Inflammatory macrophage treated with lipopolysaccharide for 4 hours (primary cell): ENCODE measurements around the gene NOP56.
"Not testable (repeated sequence)": the region's sequence is repeated elsewhere in the genome, so short reads cannot be mapped to it uniquely, and the experiment has no call there.

Experiments
- DNase-seq: peaks from one replicate; pipeline ENCODE4 v3.0.0-alpha.2; 2020

NOP56 gene

GRCh38 chr20:2643708-2644107 is 8.7 kb upstream of the NOP56 start:
- no peak for DNase-seq

GRCh38 chr20:2652724-2653555 is 508 bp downstream of the NOP56 start:
- peak; percentile 21 for DNase-seq

DNA sequence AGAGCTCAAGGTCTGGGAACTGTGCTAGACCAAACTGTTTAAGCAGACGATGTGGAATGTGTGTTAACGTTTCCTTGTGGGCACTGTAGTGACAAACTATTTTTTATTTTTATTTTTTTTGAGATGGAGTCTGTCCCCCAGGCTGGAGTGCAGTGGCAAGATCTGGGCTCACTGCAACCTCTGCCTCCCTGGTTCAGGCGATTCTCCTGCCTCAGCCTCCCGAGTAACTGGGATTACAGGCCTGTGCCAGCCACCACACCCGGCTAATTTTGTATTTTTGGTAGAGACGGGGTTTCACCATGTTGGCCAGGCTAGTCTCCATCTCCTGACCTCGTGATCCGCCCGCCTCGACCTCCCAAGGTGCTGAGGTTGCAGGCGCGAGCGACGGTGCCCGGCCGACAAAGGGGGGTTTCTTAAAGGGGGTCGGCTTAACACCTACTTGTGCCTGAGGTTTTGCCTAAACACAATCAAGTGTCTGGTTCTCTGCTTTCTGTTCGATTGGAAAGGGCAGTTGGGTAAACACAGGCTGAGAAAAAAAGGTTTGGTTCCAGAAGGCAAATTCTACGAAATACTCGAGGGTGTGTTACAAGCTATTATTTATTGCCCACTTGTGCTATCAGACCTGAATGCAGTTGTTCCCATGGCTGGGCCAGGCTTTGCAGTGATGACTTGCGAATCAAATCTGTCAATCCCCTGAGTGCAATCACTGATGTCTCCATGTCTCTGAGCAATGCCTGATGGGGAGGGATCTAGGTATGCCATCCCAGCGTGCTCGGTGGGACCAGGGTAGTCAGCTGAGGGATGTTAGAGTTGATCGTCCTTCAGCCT is 1.3 kb downstream of the NOP56 start:
- DNase-seq = no peak

GRCh38 chr20:2654384-2654822 is 2.0 kb downstream of the NOP56 start:
- no peak for DNase-seq

DNA sequence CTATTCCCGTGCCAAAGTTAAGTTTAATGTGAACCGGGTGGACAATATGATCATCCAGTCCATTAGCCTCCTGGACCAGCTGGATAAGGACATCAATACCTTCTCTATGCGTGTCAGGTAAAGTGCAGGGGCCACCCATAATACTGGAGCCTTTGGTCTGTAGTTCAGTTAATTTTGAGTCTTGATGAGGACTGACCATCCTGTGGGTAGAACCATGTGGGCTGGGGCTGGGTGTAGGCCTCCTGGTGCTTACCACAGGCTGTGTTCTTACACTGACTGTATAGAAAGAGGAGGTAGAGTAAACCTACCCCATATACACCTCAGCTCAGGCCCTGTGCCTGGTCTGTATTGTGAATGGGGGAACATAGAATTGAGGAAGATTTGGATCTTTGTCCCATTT is 2.4 kb downstream of the NOP56 start:
- no peak for DNase-seq

DNA sequence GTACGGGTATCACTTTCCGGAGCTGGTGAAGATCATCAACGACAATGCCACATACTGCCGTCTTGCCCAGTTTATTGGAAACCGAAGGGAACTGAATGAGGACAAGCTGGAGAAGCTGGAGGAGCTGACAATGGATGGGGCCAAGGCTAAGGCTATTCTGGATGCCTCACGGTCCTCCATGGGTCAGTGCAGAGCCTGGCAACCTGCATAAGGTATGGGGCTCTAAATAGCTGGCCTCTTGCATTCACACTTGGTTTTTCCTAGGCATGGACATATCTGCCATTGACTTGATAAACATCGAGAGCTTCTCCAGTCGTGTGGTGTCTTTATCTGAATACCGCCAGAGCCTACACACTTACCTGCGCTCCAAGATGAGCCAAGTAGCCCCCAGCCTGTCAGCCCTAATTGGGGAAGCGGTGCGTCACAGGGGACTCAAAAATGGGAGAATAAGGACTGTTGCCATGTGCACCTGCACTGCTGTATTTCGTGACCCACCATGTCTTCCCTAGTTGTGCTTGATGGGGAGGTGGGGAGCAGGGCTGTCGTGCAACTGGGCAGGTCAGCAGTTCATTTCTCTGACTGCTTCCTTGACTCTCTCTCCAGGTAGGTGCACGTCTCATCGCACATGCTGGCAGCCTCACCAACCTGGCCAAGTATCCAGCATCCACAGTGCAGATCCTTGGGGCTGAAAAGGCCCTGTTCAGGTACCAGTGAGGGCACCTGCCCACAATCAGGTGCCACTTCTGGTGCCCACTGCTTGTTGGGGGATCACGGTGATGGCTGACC is 3.1 kb downstream of the NOP56 start:
- no peak for DNase-seq

DNA sequence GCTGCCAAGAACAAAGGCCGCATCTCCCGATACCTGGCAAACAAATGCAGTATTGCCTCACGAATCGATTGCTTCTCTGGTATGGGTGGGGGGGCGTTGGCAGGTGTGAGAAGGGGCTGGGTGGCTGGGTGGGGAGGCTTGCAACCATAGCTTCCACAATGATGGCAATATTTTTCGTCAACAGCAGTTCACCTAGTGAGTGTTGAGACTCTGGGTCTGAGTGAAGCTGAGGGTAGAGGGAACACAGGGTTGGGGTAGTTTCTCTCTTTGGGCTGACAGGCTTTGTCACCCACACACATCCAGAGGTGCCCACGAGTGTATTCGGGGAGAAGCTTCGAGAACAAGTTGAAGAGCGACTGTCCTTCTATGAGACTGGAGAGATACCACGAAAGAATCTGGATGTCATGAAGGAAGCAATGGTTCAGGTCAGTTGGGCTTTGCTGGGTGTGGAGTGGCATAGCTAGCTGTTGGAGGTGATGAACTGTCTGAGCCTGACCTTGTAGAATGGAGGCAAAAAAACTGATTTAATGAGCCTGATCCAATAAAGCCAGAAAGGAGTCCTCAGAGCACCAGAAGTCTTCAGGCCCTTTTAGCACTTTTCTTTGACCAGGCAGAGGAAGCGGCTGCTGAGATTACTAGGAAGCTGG is 4.2 kb downstream of the NOP56 start:
- no peak for DNase-seq

DNA sequence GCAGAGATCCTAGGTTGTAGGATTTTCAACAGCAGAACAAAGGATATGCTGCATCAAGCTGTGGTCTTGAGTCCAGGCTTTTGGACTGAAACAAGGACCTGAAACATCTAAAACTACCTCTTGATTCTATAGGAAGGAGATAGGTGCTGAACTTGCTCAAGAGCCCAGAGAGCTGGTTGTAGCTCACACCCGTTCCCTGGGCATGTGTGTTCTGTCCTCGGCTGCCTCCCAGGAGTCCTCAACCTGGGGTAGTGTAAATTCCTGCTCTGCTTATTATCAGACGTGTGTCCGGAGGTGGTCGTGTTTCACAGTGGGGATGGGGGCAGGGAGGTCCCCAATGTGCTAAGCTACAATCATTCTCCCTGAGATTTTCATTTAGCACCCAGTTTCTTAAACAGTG is 4.8 kb downstream of the NOP56 start:
- no peak for DNase-seq

- no peak for DNase-seq
Measured at GRCh38 chr20:2657674-2658073, 5.2 kb downstream of the NOP56 start.

GRCh38 chr20:2658414-2659354 is 6.3 kb downstream of the NOP56 start:
- DNase-seq = no peak

GRCh38 chr20:2659547-2659946 is 7.1 kb downstream of the NOP56 start:
- no peak for DNase-seq

DNA sequence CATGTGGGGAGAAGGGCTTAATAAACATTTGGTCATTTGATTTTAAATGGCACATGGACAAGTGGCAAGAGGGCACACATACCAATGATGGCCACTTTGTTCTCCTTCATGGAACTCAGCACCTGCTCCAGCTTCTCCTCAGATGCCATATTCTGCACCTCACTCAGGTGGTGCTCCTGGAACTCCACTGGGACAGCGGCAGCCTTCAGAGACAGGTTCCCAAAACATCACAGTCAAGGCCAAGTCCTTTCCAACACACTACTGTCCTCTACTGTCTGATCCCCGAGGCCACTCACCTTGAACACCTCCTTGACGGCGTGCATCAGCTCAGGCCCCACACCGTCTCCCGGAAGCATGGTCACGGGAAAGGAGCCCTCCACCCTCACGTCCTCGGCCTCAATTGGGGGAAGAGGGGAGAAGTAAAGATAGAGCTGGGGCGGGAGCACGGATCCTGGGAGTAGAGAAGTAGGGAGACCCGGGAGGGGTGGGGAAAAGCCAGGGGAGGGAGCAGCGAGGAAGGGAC is 11.0 kb downstream of the NOP56 start:
- no peak for DNase-seq

DNA sequence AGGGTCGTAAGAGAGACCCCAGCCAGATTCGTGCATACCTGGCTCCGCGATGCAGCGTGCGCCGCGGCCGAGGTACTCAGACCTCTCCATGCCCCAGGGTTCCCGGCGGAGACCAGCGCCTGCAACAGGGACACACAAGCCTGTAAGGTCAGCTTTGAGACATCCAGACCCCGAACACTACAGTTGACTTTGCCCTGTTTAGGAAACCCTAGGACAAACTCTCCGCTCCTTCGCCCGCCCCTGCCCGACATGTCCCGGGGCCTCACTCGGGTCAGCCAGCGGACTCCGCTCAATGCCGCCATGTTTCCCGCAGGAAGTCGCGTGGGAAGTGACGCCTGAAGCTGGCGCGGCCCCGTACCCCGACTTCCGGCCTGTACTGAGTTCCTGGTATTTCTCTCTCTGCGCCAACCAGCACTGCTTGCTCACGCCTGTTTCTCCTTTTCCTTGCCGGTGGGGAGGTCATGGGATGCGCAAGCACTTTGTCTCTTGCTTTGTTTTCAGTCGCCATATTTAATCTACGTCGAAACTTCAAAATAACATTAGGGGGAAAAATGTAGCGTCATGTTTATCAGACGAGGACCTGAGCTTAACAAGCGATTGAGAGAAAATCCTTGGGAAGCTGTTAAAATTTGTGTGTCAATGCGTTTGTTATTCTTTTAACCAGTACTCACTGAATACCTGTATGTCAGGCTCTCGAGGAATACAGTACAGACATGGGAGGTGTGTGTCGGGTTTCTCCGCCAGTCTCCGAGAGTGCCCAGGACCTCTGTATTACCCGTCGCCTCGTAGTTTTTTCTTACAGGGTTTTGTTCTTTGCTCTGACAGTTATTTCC is 11.7 kb downstream of the NOP56 start, which contains the start of gene IDH3B:
TSS of gene IDH3B (minus strand) at position 330 of the 833 bp plus-strand sequence. CDS start at position 302, 28 bp downstream.
- DNase-seq = peak; percentile 97

DNA sequence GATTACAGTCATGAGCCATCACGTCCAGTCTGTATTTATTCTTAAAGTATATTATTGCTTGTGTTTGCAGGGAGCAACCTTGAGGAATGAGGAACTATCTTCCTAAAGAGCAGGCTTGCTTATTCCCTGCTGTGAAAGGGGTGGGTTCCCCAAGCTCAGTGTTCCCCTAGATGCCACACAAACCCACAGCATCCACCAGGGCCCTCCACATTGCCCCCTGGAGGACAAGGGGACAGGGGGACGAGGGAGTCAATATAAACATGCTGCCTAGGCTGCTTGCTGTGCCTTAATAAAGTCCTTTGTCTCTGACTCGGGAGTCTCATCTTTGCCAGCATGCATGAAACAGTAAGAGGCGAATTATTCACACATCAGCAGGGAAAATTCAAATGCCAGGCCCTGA is 19.5 kb downstream of the NOP56 start:
- no peak for DNase-seq

GRCh38 chr20:2672446-2672845 is 20.0 kb downstream of the NOP56 start:
- no peak for DNase-seq

DNA sequence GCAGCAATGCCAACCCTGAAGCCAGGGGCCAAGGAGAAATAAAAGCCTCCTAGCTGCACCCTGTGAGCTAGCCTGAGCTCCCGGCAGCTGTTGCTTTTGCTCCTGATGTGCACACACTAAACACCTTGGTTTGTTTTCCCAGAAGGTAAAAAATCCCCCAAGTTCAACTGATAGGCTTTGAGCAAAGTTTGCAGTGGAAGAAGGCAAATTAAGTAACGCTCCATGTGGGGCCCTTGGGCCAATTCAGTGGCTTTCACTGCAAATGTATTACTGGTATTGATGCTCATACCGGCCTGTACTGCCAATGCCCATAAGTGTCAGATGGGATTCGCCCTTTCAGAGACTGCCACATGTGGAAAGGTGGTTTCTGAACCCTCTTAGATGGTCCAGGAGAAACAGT is 21.0 kb downstream of the NOP56 start:
- DNase-seq = no peak

DNA sequence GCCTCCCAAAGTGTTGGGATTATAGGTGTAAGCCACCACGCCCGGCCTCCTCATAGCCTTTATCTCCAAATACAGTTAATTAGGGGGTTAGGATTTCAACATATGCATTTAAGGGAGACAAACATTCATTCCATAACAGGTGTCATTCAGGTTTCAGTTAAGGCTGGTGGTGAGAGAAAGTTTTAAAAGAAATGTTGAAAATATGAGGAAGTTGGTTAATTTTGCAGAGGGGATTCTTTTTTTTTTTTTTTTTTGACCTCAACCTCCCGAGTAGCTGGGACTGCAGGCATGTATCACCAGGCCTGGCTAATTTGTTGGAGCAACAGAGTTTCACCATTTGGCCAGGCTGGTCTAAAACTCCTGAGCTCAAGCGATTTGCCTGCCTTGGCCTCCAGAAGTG is 27.6 kb downstream of the NOP56 start:
- DNase-seq = no peak

DNA sequence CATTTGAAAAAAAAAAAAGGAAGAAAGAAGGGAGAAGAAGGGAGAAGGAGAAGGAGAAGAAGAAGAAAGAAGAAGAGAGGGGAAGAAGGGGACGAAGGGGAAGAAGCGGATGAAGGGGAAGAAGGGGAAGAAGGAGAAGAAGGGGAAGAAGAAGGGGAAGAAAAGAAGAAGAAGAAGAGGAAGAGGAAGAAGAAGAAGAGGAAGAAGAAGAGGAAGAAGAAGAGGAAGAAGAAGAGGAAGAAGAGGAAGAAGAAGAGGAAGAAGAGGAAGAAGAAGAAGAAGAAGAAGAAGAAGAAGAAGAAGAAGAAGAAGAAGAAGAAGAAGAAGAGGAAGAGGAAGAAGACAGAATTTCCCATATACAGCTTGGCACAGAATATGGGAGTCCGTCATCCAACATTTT is 29.6 kb downstream of the NOP56 start:
- DNase-seq = not testable (repeated sequence)

DNA sequence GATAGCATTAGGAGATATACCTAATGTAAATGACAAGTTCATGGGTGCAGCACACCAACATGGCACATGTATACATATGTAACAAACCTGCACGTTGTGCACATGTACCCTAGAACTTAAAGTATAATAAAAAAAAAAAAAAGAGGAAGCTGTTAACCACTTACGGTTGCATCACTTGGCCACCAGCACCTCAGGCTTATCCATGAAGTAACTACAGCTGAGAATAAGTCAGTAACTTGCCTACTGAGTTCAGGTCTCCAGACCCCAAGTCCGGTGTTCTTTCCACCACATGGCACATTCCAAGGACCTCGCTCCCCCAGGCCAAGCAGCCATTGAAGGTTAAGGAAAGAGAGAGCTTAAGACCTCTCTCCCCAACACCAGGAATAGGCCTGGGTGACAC is 32.4 kb downstream of the NOP56 start:
- DNase-seq = peak; percentile 69

- no peak for DNase-seq
Measured at GRCh38 chr20:2687514-2687913, 35.1 kb downstream of the NOP56 start.
